ENCODE results near the gene IL27RA. TPM values are rescaled to one million over a fixed set of nuclear protein-coding genes. Genes with fewer than 3 reads are reported as not detected.

The IL27RA gene
- total and polyA plus RNA-seq, 12 donors: 1.2 to 5.2 (median 3.7) TPM

DNA sequence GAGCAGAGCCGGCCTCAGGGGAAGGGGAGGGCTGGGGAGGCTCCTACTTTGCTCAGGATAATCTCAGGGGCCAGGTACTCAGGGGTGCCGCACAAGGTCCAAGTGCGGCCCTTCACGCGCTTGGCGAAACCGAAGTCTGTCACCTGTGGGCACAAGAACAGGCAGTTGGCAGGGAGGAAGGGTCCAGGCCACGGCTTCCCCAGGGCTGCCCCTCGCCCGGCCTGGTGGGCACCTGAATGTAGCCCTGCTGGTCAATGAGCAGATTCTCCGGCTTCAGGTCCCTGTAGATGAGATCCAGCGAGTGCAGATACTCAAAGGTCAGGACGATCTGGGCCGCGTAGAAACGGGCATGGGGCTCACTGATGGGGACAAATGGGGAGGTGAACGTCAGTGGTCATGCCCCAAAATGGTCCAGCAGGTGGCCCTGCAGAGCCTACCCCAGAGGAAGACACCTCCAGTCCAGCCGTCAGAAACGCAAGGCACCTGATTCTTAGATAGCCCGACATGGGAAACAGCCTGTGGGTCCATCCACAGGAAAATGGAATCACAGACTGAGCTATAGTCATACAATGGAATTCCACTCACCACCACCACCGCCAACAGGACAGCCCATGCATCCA, 66.1 kb downstream of the IL27RA start:
- H3K36me3 ChIP-seq (replicated peaks in 1 of 2): peaks cover 0 to 67% of the 10 kb centered on the region in 2 donors

DNA sequence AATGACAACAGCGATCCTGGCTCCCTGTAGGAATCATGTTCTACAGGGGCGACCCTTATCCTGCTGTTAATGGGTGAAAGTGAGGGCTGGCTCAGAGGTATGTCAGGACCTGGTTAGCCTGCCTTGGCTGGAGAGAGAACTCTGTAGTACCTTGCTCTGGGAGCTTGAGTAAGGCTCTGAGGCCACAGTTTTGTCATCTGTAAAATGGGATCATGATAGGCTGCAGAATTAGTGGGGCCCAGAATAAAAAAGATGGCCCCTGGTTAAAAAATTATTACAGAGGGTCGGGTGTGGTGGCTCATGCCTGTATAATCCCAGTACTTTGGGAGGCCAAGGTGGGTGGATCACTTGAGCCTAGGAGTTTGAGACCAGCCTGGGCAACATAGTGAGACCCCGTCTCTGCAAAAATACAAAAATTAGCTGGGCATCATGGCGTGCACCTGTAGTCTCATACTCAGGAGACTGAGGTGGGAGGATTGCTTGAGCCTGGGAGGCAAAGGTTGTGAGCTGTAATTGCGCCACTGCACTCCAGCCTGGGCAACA, 69.5 kb downstream of the IL27RA start:
- Histone ChIP-seq H3K27me3 (no peaks in the 10 kb centered on the region), H3K27ac (peak overlapping the region in 1 of 5 donors; percentile 27), H3K9me3 (replicated peaks in 1 of 3) (no peaks in the 10 kb centered on the region), H3K4me1 (replicated peaks in 1 of 2) (peaks cover 7 to 19% of the 10 kb centered on the region in 2 donors), H3K4me3 (no peak overlapping the region), H3K36me3 (replicated peaks in 1 of 2) (peaks cover 0 to 92% of the 10 kb centered on the region in 2 donors)
- TF ChIP-seq, protein P1, sequence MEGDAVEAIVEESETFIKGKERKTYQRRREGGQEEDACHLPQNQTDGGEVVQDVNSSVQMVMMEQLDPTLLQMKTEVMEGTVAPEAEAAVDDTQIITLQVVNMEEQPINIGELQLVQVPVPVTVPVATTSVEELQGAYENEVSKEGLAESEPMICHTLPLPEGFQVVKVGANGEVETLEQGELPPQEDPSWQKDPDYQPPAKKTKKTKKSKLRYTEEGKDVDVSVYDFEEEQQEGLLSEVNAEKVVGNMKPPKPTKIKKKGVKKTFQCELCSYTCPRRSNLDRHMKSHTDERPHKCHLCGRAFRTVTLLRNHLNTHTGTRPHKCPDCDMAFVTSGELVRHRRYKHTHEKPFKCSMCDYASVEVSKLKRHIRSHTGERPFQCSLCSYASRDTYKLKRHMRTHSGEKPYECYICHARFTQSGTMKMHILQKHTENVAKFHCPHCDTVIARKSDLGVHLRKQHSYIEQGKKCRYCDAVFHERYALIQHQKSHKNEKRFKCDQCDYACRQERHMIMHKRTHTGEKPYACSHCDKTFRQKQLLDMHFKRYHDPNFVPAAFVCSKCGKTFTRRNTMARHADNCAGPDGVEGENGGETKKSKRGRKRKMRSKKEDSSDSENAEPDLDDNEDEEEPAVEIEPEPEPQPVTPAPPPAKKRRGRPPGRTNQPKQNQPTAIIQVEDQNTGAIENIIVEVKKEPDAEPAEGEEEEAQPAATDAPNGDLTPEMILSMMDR (IDR thresholded peaks at IDR 0.05): no peak
- no peak for TF ChIP-seq POLR2A (IDR thresholded peaks at IDR 0.05)
- WGBS, 4 donors: 91 to 94% (median 93%) methylated on average over 6 of the region's 6 CpGs
- no peak for DNase-seq
- intact Hi-C loops (cut with DNase I): no loop called here

More for the DNA sequence above, 66.1 kb downstream of the IL27RA start:
- no peaks in the 10 kb centered on the region for H3K27me3 ChIP-seq
- H3K27ac ChIP-seq: no peak overlapping the region
- no peak for DNase-seq
- 70 to 89% (median 81%) methylated on average over 12 to 21 of the region's 21 CpGs for WGBS, 4 donors
- TF ChIP-seq, protein P1 (IDR thresholded peaks at IDR 0.05): peak in 5 of 6 experiments; percentile 21 to 37 (median 29)
- no peak for TF ChIP-seq POLR2A (IDR thresholded peaks at IDR 0.05)
- peaks cover 7 to 16% of the 10 kb centered on the region in 2 donors for H3K4me1 ChIP-seq (replicated peaks in 1 of 2)
- H3K4me3 ChIP-seq: no peak overlapping the region
- H3K9me3 ChIP-seq (replicated peaks in 1 of 3): peaks cover 0 to 5% (median 0%) of the 10 kb centered on the region in 3 donors
- intact Hi-C loops (cut with DNase I): no loop called here

DNA sequence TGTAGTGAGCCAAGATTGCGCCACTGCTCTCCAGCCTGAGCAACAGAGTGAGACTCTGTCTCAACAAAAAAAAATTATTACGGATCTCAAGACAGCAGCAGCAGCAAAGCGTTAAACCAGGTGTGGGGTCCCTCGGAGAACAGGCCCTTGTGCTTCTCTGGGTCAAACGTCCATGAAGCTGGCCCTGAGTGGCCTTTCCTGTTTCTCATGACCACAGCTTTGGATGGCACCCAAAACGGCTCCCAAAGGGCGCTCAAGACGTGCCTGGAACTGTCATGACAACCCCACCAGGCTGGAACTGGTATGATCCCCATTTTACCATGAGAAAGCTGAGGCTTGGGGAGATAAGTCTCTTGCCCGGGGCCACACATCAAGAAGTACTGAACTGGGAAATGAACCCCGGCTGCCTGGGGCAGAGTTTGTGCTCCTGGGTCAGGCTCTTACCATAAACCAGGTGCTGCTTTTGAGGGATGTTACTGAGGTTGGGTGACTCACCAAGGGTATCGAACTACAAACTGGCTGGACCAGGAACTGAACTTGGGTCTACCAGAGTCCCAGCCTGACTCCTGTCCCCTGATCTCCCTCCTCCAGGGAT, 70.6 kb downstream of the IL27RA start:
- H3K27ac ChIP-seq: peak overlapping the region in 4 of 5 donors; percentile 2 to 40 (median 26)
- no peak overlapping the region for H3K4me3 ChIP-seq
- intact Hi-C loops (cut with DNase I): no loop called here
- no peak for TF ChIP-seq POLR2A (IDR thresholded peaks at IDR 0.05)
- TF ChIP-seq, protein P1 (IDR thresholded peaks at IDR 0.05): no peak
- H3K27me3 ChIP-seq: no peaks in the 10 kb centered on the region
- H3K4me1 ChIP-seq (replicated peaks in 1 of 2): peaks cover 7 to 19% of the 10 kb centered on the region in 2 donors
- H3K9me3 ChIP-seq (replicated peaks in 1 of 3): no peaks in the 10 kb centered on the region
- 41 to 53% (median 50%) methylated on average over 8 to 11 of the region's 11 CpGs for WGBS, 4 donors
- peaks cover 0 to 92% of the 10 kb centered on the region in 2 donors for H3K36me3 ChIP-seq (replicated peaks in 1 of 2)
- DNase-seq: peak in 4 of 7 donors; percentile 26 to 66 (median 62)

DNA sequence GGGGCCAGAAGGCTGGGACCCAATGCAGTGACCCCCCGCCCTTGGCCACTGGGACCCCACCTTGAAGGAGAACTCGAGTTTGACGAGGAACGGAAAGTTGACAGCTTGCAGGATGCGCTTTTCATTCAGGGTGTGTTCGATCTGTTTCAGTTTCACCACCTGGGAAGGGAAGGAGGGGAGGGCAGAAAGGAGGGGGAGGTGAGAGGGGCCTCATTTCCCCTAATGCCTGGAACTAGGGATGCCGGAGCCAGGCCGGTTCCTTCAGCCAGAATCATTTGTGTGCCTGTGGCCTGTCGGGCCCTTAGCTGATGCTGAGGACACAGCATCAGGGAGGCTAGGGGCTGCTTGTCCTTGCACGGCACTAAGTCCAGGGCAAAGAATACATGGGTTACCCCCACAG, 71.2 kb downstream of the IL27RA start:
- Histone ChIP-seq H3K36me3 (replicated peaks in 1 of 2) (peaks cover 0 to 89% of the 10 kb centered on the region in 2 donors), H3K27ac (peak overlapping the region in 4 of 5 donors; percentile 2 to 27 (median 20)), H3K4me3 (no peak overlapping the region), H3K4me1 (replicated peaks in 1 of 2) (peaks cover 12 to 25% of the 10 kb centered on the region in 2 donors), H3K27me3 (no peaks in the 10 kb centered on the region), H3K9me3 (replicated peaks in 1 of 3) (no peaks in the 10 kb centered on the region)
- WGBS, 4 donors: 73 to 93% (median 80%) methylated on average over 6 to 10 of the region's 10 CpGs
- no peak for DNase-seq
- intact Hi-C loops (cut with DNase I): no loop called here
- no peak for TF ChIP-seq POLR2A (IDR thresholded peaks at IDR 0.05)
- TF ChIP-seq, protein P1 (IDR thresholded peaks at IDR 0.05): no peak

Measured in adrenal gland (tissue), 12 donors.